H9 (cell line): ENCODE results near the gene TNC. TPM values are rescaled to one million over a fixed set of nuclear protein-coding genes. Genes with fewer than 3 reads are reported as not detected.

Source experiments
- DNase-seq: peaks from one replicate; pipeline ENCODE4 v3.0.0-alpha.2; 2017
- H2AFZ ChIP-seq: one replicate; pipeline ENCODE4 v1.6.1; 2013; ENCODE audit warnings: mild to moderate bottlenecking, low read length, control low read depth, moderate library complexity
- H2AK5ac ChIP-seq: 2 replicates; pipeline ENCODE4 v1.6.1; 2013; ENCODE audit warnings: low read length, control low read depth, mixed read lengths; ENCODE audit not compliant: insufficient read length
- H2BK120ac ChIP-seq: one replicate; pipeline ENCODE4 v1.6.1; 2013; ENCODE audit warnings: low read depth, mild to moderate bottlenecking, low read length, control low read depth, inconsistent platforms; ENCODE audit not compliant: poor library complexity, severe bottlenecking
- H2BK12ac ChIP-seq: 2 replicates; pipeline ENCODE4 v1.6.1; 2013; ENCODE audit warnings: low read length, control low read depth, mixed read lengths, low read depth; ENCODE audit not compliant: insufficient read length
- H2BK15ac ChIP-seq: 2 replicates; pipeline ENCODE4 v1.6.1; 2013; ENCODE audit warnings: low read depth, low read length, control low read depth
- H2BK20ac ChIP-seq: one replicate; pipeline ENCODE4 v1.6.1; 2013; ENCODE audit warnings: low read depth, mild to moderate bottlenecking, low read length, control low read depth, inconsistent platforms; ENCODE audit not compliant: poor library complexity, severe bottlenecking
- H2BK5ac ChIP-seq: 2 replicates; pipeline ENCODE4 v1.6.1; 2013; ENCODE audit warnings: low read length, control low read depth, mixed read lengths; ENCODE audit not compliant: insufficient read length
- H3K14ac ChIP-seq: 2 replicates; pipeline ENCODE4 v1.6.1; 2013; ENCODE audit warnings: low read length, control low read depth; ENCODE audit not compliant: insufficient read depth
- H3K18ac ChIP-seq: 2 replicates; pipeline ENCODE4 v1.6.1; 2013; ENCODE audit warnings: low read depth, mild to moderate bottlenecking, mixed read lengths, low read length, control low read depth; ENCODE audit not compliant: insufficient read length
- H3K23ac ChIP-seq: 2 replicates; pipeline ENCODE4 v1.6.1; 2013; ENCODE audit warnings: low read length, control low read depth, mixed read lengths, low read depth; ENCODE audit not compliant: insufficient read length
- H3K23me2 ChIP-seq: 2 replicates; pipeline ENCODE4 v1.6.1; 2013; ENCODE audit warnings: low read depth, mild to moderate bottlenecking, mixed read lengths, low read length, control low read depth; ENCODE audit not compliant: insufficient read length, poor library complexity, severe bottlenecking
- H3K27ac ChIP-seq: 2 replicates; pipeline ENCODE4 v1.5.1; 2013; ENCODE audit warnings: low read length, control low read depth, mixed read lengths, low read depth; ENCODE audit not compliant: insufficient read length
- H3K27me3 ChIP-seq: 2 replicates; pipeline ENCODE4 v1.6.1; 2013; ENCODE audit warnings: low read length, control low read depth, inconsistent platforms; ENCODE audit not compliant: insufficient read depth
- H3K4ac ChIP-seq: 2 replicates; pipeline ENCODE4 v1.6.1; 2013; ENCODE audit warnings: low read depth, mild to moderate bottlenecking, control low read depth, inconsistent platforms, low read length, moderate library complexity
- H3K4me1 ChIP-seq: 2 replicates; pipeline ENCODE4 v1.6.1; 2013; ENCODE audit warnings: low read length, control low read depth, inconsistent platforms; ENCODE audit not compliant: insufficient read depth
- H3K4me2 ChIP-seq: 2 replicates; pipeline ENCODE4 v1.6.1; 2013; ENCODE audit warnings: low read length, control low read depth, mixed read lengths; ENCODE audit not compliant: insufficient read length, insufficient read depth
- H3K56ac ChIP-seq: 2 replicates; pipeline ENCODE4 v1.6.1; 2013; ENCODE audit warnings: low read depth, mild to moderate bottlenecking, mixed read lengths, low read length, control low read depth; ENCODE audit not compliant: insufficient read length
- H3K79me1 ChIP-seq: 2 replicates; pipeline ENCODE4 v1.6.1; 2013; ENCODE audit warnings: low read depth, mild to moderate bottlenecking, moderate library complexity, low read length, control low read depth, inconsistent platforms; ENCODE audit not compliant: insufficient read depth, poor library complexity, severe bottlenecking
- H3K79me2 ChIP-seq: 2 replicates; pipeline ENCODE4 v1.6.1; 2013; ENCODE audit warnings: low read length, control low read depth, inconsistent platforms; ENCODE audit not compliant: insufficient read depth
- H3K9ac ChIP-seq: 2 replicates; pipeline ENCODE4 v1.6.1; 2013; ENCODE audit warnings: low read length, control low read depth, mixed read lengths; ENCODE audit not compliant: insufficient read length; ENCODE audit errors: extremely low read depth
- H3K9me3 ChIP-seq: one replicate; pipeline ENCODE4 v1.6.1; 2013; ENCODE audit warnings: low read depth, low read length, inconsistent platforms; ENCODE audit not compliant: control insufficient read depth
- H3T11ph ChIP-seq: one replicate; pipeline ENCODE4 v1.6.1; 2013; ENCODE audit warnings: mild to moderate bottlenecking, low read length, control low read depth, inconsistent platforms
- H4K20me1 ChIP-seq: one replicate; pipeline ENCODE4 v1.6.1; 2013; ENCODE audit not compliant: control insufficient read depth, insufficient read length, insufficient read depth
- H4K5ac ChIP-seq: 2 replicates; pipeline ENCODE4 v1.6.1; 2013; ENCODE audit warnings: low read depth, mild to moderate bottlenecking, mixed read lengths, low read length, control low read depth; ENCODE audit not compliant: insufficient read length
- H4K8ac ChIP-seq: replicated peaks from 2 replicates; pipeline ENCODE4 v1.6.1; 2013; ENCODE audit warnings: low read length, control low read depth, mixed read lengths, low read depth; ENCODE audit not compliant: insufficient read length
- H4K91ac ChIP-seq: 2 replicates; pipeline ENCODE4 v1.6.1; 2013; ENCODE audit warnings: low read depth, mild to moderate bottlenecking, moderate library complexity, mixed read lengths, low read length, control low read depth; ENCODE audit not compliant: insufficient read length
- H3K27ac Mint-ChIP-seq, 3 experiments: 2 replicates in 2 of 3; 3 replicates in 1 of 3; pipeline ENCODE4 v1.8.0; 2020 to 2021; ENCODE audit warnings: mixed read lengths in 3 of 3, mild to moderate bottlenecking in 1 of 3, moderate library complexity in 1 of 3
- H3K27me3 Mint-ChIP-seq: 2 replicates; pipeline ENCODE4 v1.8.0; 2021; ENCODE audit warnings: low read depth, mild to moderate bottlenecking, moderate library complexity, mixed read lengths
- H3K36me3 Mint-ChIP-seq, 3 experiments: 2 replicates in 2 of 3; 3 replicates in 1 of 3; pipeline ENCODE4 v1.8.0; 2020 to 2021; ENCODE audit warnings: low read depth in 3 of 3, mixed read lengths in 3 of 3; ENCODE audit not compliant: insufficient read depth in 1 of 3
- H3K4me1 Mint-ChIP-seq, 2 experiments: 2 replicates each; pipeline ENCODE4 v1.8.0; 2020; ENCODE audit warnings: mixed read lengths in 2 of 2
- H3K4me3 Mint-ChIP-seq, 2 experiments: 2 replicates in 1 of 2; 3 replicates in 1 of 2; pipeline ENCODE4 v1.8.0; 2020 to 2021; ENCODE audit warnings: mild to moderate bottlenecking in 2 of 2, mixed read lengths in 2 of 2, moderate library complexity in 1 of 2
- H3K9me3 Mint-ChIP-seq, 2 experiments: 2 replicates in 1 of 2; 3 replicates in 1 of 2; pipeline ENCODE4 v1.8.0; 2020; ENCODE audit warnings: mild to moderate bottlenecking in 2 of 2, mixed read lengths in 2 of 2, moderate library complexity in 1 of 2
- WGBS: extraction: QIAGEN DNeasy Blood & Tissue Kit; methylation state at CpG from one replicate; pipeline ENCODE4 v1.1.7; 2013; ENCODE audit warnings: missing lambda C conversion rate, low lambda C conversion rate, mixed read lengths; ENCODE audit not compliant: insufficient read length; ENCODE audit errors: extremely low coverage; 5-methylcytosine and 5-hydroxymethylcytosine counted together
- total RNA-seq: library from RNA; stranded (reverse); gene quantifications from 2 replicates; pipeline ENCODE4 v1.2.1, GENCODE V29; 2021
- TF ChIP-seq, protein P1 (sequence below): fragments of 200-600 bp; sonication (generic); conservative IDR thresholded peaks from 3 replicates; pipeline ENCODE4 v1.8.0; 2021; ENCODE audit warnings: antibody characterized with exemption, mild to moderate bottlenecking

TNC gene
- total RNA-seq, 1 experiment from 2014 or later = 0.63 TPM

DNA sequence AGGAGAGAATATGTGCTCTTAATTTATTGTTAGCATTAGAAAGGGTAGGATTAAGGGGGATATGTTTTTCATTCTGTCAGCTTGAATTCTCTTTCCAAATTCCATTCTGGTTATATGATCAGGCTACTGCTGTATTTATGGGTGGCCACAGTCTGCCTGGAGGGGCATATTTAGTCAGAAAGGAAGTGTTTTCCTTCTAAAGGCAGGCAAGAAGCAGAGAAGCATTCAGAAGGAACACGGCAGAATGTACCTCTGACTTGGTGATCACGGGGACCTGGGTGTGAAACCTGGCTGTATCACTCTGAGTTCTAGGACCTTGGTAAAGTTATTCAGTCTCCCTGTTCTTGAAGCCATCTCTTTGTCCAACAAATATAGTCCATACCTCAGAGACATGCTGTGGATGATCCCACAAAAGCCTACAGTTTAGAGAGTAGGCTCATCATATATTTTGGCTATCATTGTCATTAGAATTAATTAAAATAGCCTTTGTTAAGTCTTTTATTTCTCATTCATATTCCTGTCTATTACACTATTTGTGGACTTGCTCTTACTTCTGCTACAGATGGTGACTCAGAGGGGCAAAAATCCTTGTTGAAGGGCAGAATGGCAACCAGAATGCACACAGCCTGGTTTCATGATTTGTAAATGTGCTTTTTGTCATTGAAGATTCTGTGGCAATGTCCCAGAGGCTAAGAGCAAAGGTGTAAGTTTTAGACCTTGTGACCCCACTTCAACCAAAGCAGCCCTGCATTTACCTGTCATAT, 2.7 kb downstream of the TNC start:
- peaks cover 97% of the 10 kb centered on the region for H3K27me3 Mint-ChIP-seq
- H3K4me3 Mint-ChIP-seq = no peak overlapping the region
- no peak overlapping the region for H3K4me2 ChIP-seq
- H3K36me3 Mint-ChIP-seq = no peaks in the 10 kb centered on the region; a peak in 1 of 7 replicates
- H4K8ac ChIP-seq = no peak overlapping the region
- H3K79me2 ChIP-seq = no peaks in the 10 kb centered on the region
- H3K4me1 ChIP-seq = no peaks in the 10 kb centered on the region; the same call in 1 of the 2 replicates
- no peak overlapping the region for H3K14ac ChIP-seq
- H2BK5ac ChIP-seq = no peak overlapping the region
- no peak overlapping the region for H3K9ac ChIP-seq
- H2BK120ac ChIP-seq = no peak overlapping the region
- no peak overlapping the region for H3K18ac ChIP-seq
- H3K9me3 Mint-ChIP-seq = no peaks in the 10 kb centered on the region; a peak in 2 of 5 replicates
- no peak overlapping the region for H2BK12ac ChIP-seq
- no peak overlapping the region for H4K5ac ChIP-seq
- no peaks in the 10 kb centered on the region for H3K79me1 ChIP-seq
- no peak overlapping the region for H3K27ac Mint-ChIP-seq
- no peak overlapping the region for H3K27ac ChIP-seq
- no peak overlapping the region for H3K56ac ChIP-seq
- H2BK20ac ChIP-seq = no peak overlapping the region
- TF ChIP-seq, protein P1, sequence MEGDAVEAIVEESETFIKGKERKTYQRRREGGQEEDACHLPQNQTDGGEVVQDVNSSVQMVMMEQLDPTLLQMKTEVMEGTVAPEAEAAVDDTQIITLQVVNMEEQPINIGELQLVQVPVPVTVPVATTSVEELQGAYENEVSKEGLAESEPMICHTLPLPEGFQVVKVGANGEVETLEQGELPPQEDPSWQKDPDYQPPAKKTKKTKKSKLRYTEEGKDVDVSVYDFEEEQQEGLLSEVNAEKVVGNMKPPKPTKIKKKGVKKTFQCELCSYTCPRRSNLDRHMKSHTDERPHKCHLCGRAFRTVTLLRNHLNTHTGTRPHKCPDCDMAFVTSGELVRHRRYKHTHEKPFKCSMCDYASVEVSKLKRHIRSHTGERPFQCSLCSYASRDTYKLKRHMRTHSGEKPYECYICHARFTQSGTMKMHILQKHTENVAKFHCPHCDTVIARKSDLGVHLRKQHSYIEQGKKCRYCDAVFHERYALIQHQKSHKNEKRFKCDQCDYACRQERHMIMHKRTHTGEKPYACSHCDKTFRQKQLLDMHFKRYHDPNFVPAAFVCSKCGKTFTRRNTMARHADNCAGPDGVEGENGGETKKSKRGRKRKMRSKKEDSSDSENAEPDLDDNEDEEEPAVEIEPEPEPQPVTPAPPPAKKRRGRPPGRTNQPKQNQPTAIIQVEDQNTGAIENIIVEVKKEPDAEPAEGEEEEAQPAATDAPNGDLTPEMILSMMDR = no peak
- peaks cover 9% of the 10 kb centered on the region; the same call in 1 of the 2 replicates for H3K27me3 ChIP-seq
- H4K91ac ChIP-seq = no peak overlapping the region
- H2AK5ac ChIP-seq = no peak overlapping the region
- H3T11ph ChIP-seq = no peak overlapping the region
- H3K23me2 ChIP-seq = peaks cover 9% of the 10 kb centered on the region
- H4K20me1 ChIP-seq = no peaks in the 10 kb centered on the region
- no peak for DNase-seq
- no peaks in the 10 kb centered on the region for H3K9me3 ChIP-seq
- no peak overlapping the region for H3K4ac ChIP-seq
- no peak overlapping the region for H2BK15ac ChIP-seq
- H3K23ac ChIP-seq = no peak overlapping the region
- no peak overlapping the region for H2AFZ ChIP-seq
- WGBS = no CpG with 5 or more reads among the region's 2 CpGs
- peaks cover 19 to 44% of the 10 kb centered on the region in 2 experiments for H3K4me1 Mint-ChIP-seq
